ENCODE data around the gene ADAP2. TPM values are rescaled to one million over a fixed set of nuclear protein-coding genes. Genes with fewer than 3 reads are reported as not detected.

ADAP2 gene
- total and polyA plus RNA-seq, 2 experiments from 2014 or later = 0.94 TPM

DNA sequence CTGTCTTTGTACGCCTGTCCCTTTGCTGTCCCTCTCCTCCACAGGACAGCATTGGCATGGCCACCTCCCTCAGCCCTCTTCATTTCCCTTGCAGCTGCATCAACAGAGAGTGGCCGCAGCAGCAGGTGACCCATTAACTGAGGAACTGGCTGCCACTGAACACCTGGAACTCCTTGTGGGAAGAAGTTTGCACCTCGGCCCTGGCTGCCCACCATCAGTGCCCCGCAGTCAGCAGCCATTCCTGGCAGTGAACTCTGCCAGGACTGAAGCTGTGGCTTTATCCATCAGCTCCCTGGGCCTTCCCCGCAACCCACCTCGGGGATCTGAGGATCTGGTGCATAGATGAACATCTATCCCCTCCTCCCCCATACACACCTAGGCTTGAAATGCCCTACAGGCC, 36.0 kb downstream of the ADAP2 start:
- peaks cover 4% of the 10 kb centered on the region for H3K27me3 Mint-ChIP-seq (ENCODE audit: insufficient read depth, low read depth, poor library complexity)
- H3K4me2 ChIP-seq = no peak overlapping the region
- H3K9me3 Mint-ChIP-seq = no peaks in the 10 kb centered on the region
- no peak overlapping the region for H3K4me3 Mint-ChIP-seq
- no peaks in the 10 kb centered on the region for H3K79me2 ChIP-seq (replicated peaks; ENCODE audit: insufficient read depth)
- H3K36me3 ChIP-seq (ENCODE audit: insufficient read depth) = no peaks in the 10 kb centered on the region
- no peaks in the 10 kb centered on the region for H4K20me1 ChIP-seq (replicated peaks; ENCODE audit: insufficient read depth)
- DNase-seq (ENCODE audit: low spot score) (no peak), ATAC-seq (no peak)
- no peak for TF ChIP-seq JUNB (IDR thresholded peaks at IDR 0.05; ENCODE audit: unreplicated experiment)
- TF ChIP-seq POLR2AphosphoS5 (IDR thresholded peaks at IDR 0.05; ENCODE audit: low read depth) = no peak
- no peak for TF ChIP-seq STAT1 (IDR thresholded peaks at IDR 0.05; ENCODE audit: unreplicated experiment)
- no peak for TF ChIP-seq EZH2phosphoT487 (IDR thresholded peaks at IDR 0.05; ENCODE audit: unreplicated experiment)
- H3K27me3 ChIP-seq (ENCODE audit: insufficient read depth) = no peaks in the 10 kb centered on the region
- no peaks in the 10 kb centered on the region for H3F3A ChIP-seq (replicated peaks; ENCODE audit: low read depth)
- no peak overlapping the region for H3K4me3 ChIP-seq
- H2AFZ ChIP-seq = peak overlapping the region; percentile 94; the same call in 1 of the 2 replicates
- H3K4me1 Mint-ChIP-seq = peaks cover 13% of the 10 kb centered on the region; the same call in 2 of the 3 replicates
- no peak overlapping the region for H3K27ac ChIP-seq (ENCODE audit: low read depth)
- no peak overlapping the region for H3K27ac Mint-ChIP-seq
- peaks cover 5% of the 10 kb centered on the region; the same call in 1 of the 2 replicates for H3K4me1 ChIP-seq (ENCODE audit: insufficient read depth)
- no peaks in the 10 kb centered on the region for H3K36me3 Mint-ChIP-seq (ENCODE audit: low read depth)
- no peaks in the 10 kb centered on the region for H3K9me2 ChIP-seq (ENCODE audit: insufficient read depth)

DNA sequence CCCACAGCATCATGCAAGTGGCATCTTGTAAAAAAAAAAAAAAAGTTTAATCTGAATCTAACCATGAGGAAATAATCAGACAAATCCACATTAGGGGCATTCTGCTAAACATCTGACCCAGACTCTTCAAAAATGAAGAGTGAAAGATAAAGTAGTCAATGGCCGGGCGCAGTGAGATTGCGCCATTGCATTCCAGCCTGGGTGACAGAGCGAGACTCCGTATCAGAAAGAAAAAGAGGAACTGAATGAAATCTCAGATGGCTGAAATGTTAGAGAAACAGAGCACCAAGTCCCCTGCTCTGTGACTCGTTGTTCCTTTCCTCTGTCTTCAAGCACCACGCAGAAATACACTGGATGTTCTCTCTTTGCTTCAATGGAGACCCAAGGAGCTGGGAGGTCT, 36.4 kb downstream of the ADAP2 start:
- no peaks in the 10 kb centered on the region for H3K27me3 ChIP-seq (ENCODE audit: insufficient read depth)
- H3K4me1 Mint-ChIP-seq = peaks cover 13% of the 10 kb centered on the region; the same call in 2 of the 3 replicates
- no peaks in the 10 kb centered on the region for H3F3A ChIP-seq (replicated peaks; ENCODE audit: low read depth)
- ATAC-seq (no peak), DNase-seq (ENCODE audit: low spot score) (no peak)
- H3K27me3 Mint-ChIP-seq (ENCODE audit: insufficient read depth, low read depth, poor library complexity) = peaks cover 4% of the 10 kb centered on the region
- no peaks in the 10 kb centered on the region for H3K9me2 ChIP-seq (ENCODE audit: insufficient read depth)
- no peaks in the 10 kb centered on the region for H3K79me2 ChIP-seq (replicated peaks; ENCODE audit: insufficient read depth)
- no peaks in the 10 kb centered on the region for H3K9me3 Mint-ChIP-seq
- H3K4me2 ChIP-seq = no peak overlapping the region
- H4K20me1 ChIP-seq (replicated peaks; ENCODE audit: insufficient read depth) = no peaks in the 10 kb centered on the region
- no peak overlapping the region for H3K27ac Mint-ChIP-seq
- no peak overlapping the region for H3K4me3 Mint-ChIP-seq
- no peak overlapping the region for H2AFZ ChIP-seq
- peaks cover 5% of the 10 kb centered on the region; the same call in 1 of the 2 replicates for H3K4me1 ChIP-seq (ENCODE audit: insufficient read depth)
- H3K4me3 ChIP-seq = no peak overlapping the region
- H3K36me3 Mint-ChIP-seq (ENCODE audit: low read depth) = no peaks in the 10 kb centered on the region
- H3K36me3 ChIP-seq (ENCODE audit: insufficient read depth) = no peaks in the 10 kb centered on the region
- no peak overlapping the region for H3K27ac ChIP-seq (ENCODE audit: low read depth)
- TF ChIP-seq EZH2phosphoT487 (IDR thresholded peaks at IDR 0.05; ENCODE audit: unreplicated experiment) = no peak
- no peak for TF ChIP-seq STAT1 (IDR thresholded peaks at IDR 0.05; ENCODE audit: unreplicated experiment)
- TF ChIP-seq, protein P1, sequence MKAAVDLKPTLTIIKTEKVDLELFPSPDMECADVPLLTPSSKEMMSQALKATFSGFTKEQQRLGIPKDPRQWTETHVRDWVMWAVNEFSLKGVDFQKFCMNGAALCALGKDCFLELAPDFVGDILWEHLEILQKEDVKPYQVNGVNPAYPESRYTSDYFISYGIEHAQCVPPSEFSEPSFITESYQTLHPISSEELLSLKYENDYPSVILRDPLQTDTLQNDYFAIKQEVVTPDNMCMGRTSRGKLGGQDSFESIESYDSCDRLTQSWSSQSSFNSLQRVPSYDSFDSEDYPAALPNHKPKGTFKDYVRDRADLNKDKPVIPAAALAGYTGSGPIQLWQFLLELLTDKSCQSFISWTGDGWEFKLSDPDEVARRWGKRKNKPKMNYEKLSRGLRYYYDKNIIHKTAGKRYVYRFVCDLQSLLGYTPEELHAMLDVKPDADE (IDR thresholded peaks at IDR 0.05) = no peak
- TF ChIP-seq ZNF114 (CRISPR knock-in tag; IDR thresholded peaks at IDR 0.05) = no peak
- no peak for TF ChIP-seq ZNF331 (CRISPR knock-in tag; IDR thresholded peaks at IDR 0.05; ENCODE audit: low read depth)
- TF ChIP-seq NANOG (IDR thresholded peaks at IDR 0.05; ENCODE audit: borderline replicate concordance) = no peak
- TF ChIP-seq, protein P2, sequence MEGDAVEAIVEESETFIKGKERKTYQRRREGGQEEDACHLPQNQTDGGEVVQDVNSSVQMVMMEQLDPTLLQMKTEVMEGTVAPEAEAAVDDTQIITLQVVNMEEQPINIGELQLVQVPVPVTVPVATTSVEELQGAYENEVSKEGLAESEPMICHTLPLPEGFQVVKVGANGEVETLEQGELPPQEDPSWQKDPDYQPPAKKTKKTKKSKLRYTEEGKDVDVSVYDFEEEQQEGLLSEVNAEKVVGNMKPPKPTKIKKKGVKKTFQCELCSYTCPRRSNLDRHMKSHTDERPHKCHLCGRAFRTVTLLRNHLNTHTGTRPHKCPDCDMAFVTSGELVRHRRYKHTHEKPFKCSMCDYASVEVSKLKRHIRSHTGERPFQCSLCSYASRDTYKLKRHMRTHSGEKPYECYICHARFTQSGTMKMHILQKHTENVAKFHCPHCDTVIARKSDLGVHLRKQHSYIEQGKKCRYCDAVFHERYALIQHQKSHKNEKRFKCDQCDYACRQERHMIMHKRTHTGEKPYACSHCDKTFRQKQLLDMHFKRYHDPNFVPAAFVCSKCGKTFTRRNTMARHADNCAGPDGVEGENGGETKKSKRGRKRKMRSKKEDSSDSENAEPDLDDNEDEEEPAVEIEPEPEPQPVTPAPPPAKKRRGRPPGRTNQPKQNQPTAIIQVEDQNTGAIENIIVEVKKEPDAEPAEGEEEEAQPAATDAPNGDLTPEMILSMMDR (conservative IDR thresholded peaks at IDR 0.05; ENCODE audit: low read depth in 2 of 2) = no peak
- TF ChIP-seq POLR2AphosphoS5 (IDR thresholded peaks at IDR 0.05; ENCODE audit: low read depth) = no peak
- TF ChIP-seq CREB1 (CRISPR knock-in tag; IDR thresholded peaks at IDR 0.05; ENCODE audit: low read depth) = no peak
- no peak for TF ChIP-seq EZH2 (IDR thresholded peaks at IDR 0.05; ENCODE audit: low read depth, unreplicated experiment)
- no peak for TF ChIP-seq JUNB (IDR thresholded peaks at IDR 0.05; ENCODE audit: unreplicated experiment)
- TF ChIP-seq, protein P3, sequence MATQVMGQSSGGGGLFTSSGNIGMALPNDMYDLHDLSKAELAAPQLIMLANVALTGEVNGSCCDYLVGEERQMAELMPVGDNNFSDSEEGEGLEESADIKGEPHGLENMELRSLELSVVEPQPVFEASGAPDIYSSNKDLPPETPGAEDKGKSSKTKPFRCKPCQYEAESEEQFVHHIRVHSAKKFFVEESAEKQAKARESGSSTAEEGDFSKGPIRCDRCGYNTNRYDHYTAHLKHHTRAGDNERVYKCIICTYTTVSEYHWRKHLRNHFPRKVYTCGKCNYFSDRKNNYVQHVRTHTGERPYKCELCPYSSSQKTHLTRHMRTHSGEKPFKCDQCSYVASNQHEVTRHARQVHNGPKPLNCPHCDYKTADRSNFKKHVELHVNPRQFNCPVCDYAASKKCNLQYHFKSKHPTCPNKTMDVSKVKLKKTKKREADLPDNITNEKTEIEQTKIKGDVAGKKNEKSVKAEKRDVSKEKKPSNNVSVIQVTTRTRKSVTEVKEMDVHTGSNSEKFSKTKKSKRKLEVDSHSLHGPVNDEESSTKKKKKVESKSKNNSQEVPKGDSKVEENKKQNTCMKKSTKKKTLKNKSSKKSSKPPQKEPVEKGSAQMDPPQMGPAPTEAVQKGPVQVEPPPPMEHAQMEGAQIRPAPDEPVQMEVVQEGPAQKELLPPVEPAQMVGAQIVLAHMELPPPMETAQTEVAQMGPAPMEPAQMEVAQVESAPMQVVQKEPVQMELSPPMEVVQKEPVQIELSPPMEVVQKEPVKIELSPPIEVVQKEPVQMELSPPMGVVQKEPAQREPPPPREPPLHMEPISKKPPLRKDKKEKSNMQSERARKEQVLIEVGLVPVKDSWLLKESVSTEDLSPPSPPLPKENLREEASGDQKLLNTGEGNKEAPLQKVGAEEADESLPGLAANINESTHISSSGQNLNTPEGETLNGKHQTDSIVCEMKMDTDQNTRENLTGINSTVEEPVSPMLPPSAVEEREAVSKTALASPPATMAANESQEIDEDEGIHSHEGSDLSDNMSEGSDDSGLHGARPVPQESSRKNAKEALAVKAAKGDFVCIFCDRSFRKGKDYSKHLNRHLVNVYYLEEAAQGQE (IDR thresholded peaks at IDR 0.05; ENCODE audit: unreplicated experiment) = no peak

Measured in GM23338 (cell line).